AG04449 (cell line): Measurements from ENCODE around the gene DSN1.

Source experiments
- CTCF ChIA-PET: fragments of 350-600 bp; formaldehyde crosslinking; extraction: SDS; loops from one replicate; lab custom pipeline; 2021; ENCODE audit warnings: antibody characterized with exemption; lab: Yijun Ruan, JAX
- POLR2A ChIA-PET: fragments of 400-600, 350-600 bp; formaldehyde crosslinking; extraction: SDS; loops from one replicate; lab custom pipeline; 2020; ENCODE audit warnings: antibody characterized with exemption, inconsistent platforms; lab: Yijun Ruan, JAX
- DNase-seq: peaks from one replicate; pipeline ENCODE4 v3.0.0-alpha.2; 2010; ENCODE audit warnings: low read depth, low spot score
- H3K4me3 ChIP-seq: 2 replicates; pipeline ENCODE4 v1.5.1; 2011; ENCODE audit warnings: low read depth, mild to moderate bottlenecking, control low read depth, low read length
- CTCF ChIP-seq: IDR thresholded peaks from one replicate; pipeline ENCODE4 v1.5.1; 2011; ENCODE audit warnings: mild to moderate bottlenecking, moderate library complexity, low read length, control low read depth, inconsistent platforms; ENCODE audit not compliant: insufficient read depth; ENCODE audit errors: missing control alignments

Gene DSN1

GRCh38 chr20:36761125-36761524, 12.4 kb downstream of the DSN1 start:
- no peak overlapping the region for H3K4me3 ChIP-seq
- ChIA-PET POLR2A (no interaction called here), CTCF (interaction anchor here (1.6 kb wide), 1 partner anchor 16 kb away, joined by 3 read pairs; no protein-coding TSS in a partner anchor)
- no peak for DNase-seq
- TF ChIP-seq CTCF, result no peak

- TF ChIP-seq CTCF, result no peak
- ChIA-PET POLR2A (no interaction called here), CTCF (interaction anchor here (1.5 to 1.6 kb wide), 2 partner anchors 15 to 148 kb away, joined by 3 to 6 read pairs; no protein-coding TSS in a partner anchor)
- H3K4me3 ChIP-seq, result no peak overlapping the region
- DNase-seq, result no peak
Observed at GRCh38 chr20:36760647-36761046, 12.9 kb downstream of the DSN1 start.

- TF ChIP-seq CTCF, result no peak
- DNase-seq, result no peak
- H3K4me3 ChIP-seq, result no peak overlapping the region
- CTCF ChIA-PET, result interaction anchor here (0.8 to 6.1 kb wide), 4 partner anchors 11 to 147 kb away, joined by 3 to 98 read pairs (median 6); no protein-coding TSS in a partner anchor
- POLR2A ChIA-PET, result no interaction called here
Observed at GRCh38 chr20:36758276-36758675, 15.3 kb downstream of the DSN1 start.

- ChIA-PET POLR2A (no interaction called here), CTCF (interaction anchor here (0.9 to 6.1 kb wide), 15 partner anchors 9 to 543 kb away, joined by 3 to 98 read pairs (median 6); partner anchors contain the start of genes DSN1 and NDRG3)
- no peak overlapping the region for H3K4me3 ChIP-seq
- TF ChIP-seq CTCF, result no peak
- DNase-seq, result no peak
Observed at GRCh38 chr20:36756496-36756895, 17.1 kb downstream of the DSN1 start.

GRCh38 chr20:36754656-36755222, 18.8 kb downstream of the DSN1 start:
- TF ChIP-seq CTCF, result peak; percentile 83
- ChIA-PET POLR2A (interaction anchor here (0.9 to 1.3 kb wide), 2 partner anchors 8 to 88 kb away, joined by 3 read pairs; partner anchors contain the start of gene NDRG3), CTCF (interaction anchor here (0.9 to 6.1 kb wide), 46 partner anchors 8 to 544 kb away, joined by 3 to 98 read pairs (median 4); partner anchors contain the start of genes DSN1, NDRG3 and RAB5IF)
- peak; percentile 10 for DNase-seq
- no peak overlapping the region for H3K4me3 ChIP-seq

GRCh38 chr20:36752582-36752981, 21.0 kb downstream of the DSN1 start:
- DNase-seq, result no peak
- CTCF ChIA-PET, result interaction anchor here (6.1 kb wide), 1 partner anchor 141 kb away, joined by 98 read pairs; no protein-coding TSS in a partner anchor
- no peak overlapping the region for H3K4me3 ChIP-seq
- TF ChIP-seq CTCF, result no peak
- POLR2A ChIA-PET, result no interaction called here
